Activated naive CD8-positive, alpha-beta T cell treated with anti-CD3 and anti-CD28 coated beads, Interleukin-2, amount 50 U/mL, for 24 hours (primary cell): ENCODE data around the gene ACOT7.
"Not testable (repeated sequence)": the region's sequence is repeated elsewhere in the genome, so short reads cannot be mapped to it uniquely, and the experiment has no call there.

Experiments
- ATAC-seq: fragments of 150-1000 bp; cut with Tn5 transposase; one replicate; pipeline ENCODE4 v1.10.0; 2021
- DNase-seq: peaks from one replicate; pipeline ENCODE4 v3.0.0; 2021
- H3K27ac Mint-ChIP-seq: one replicate; pipeline ENCODE4 v1.8.0; 2021; ENCODE audit warnings: mild to moderate bottlenecking, mixed read lengths
- H3K27me3 Mint-ChIP-seq: one replicate; pipeline ENCODE4 v1.8.0; 2021; ENCODE audit warnings: mixed read lengths
- H3K36me3 Mint-ChIP-seq: one replicate; pipeline ENCODE4 v1.8.0; 2021; ENCODE audit warnings: low read depth, mixed read lengths
- H3K4me1 Mint-ChIP-seq: one replicate; pipeline ENCODE4 v1.8.0; 2021; ENCODE audit warnings: mixed read lengths
- H3K4me3 Mint-ChIP-seq: one replicate; pipeline ENCODE4 v1.8.0; 2021; ENCODE audit warnings: mild to moderate bottlenecking, moderate library complexity, mixed read lengths
- H3K9me3 Mint-ChIP-seq: one replicate; pipeline ENCODE4 v1.8.0; 2021; ENCODE audit warnings: mixed read lengths

ACOT7 gene

GRCh38 chr1:6367381-6368012, 26.1 kb downstream of the ACOT7 start:
- Mint-ChIP-seq H3K36me3 (peaks cover 7% of the 10 kb centered on the region), H3K27ac (no peak overlapping the region), H3K9me3 (no peaks in the 10 kb centered on the region), H3K4me1 (peaks cover 22% of the 10 kb centered on the region), H3K27me3 (no peaks in the 10 kb centered on the region), H3K4me3 (no peak overlapping the region)
- DNase-seq (no peak), ATAC-seq (no peak)

- peak; percentile 88 for ATAC-seq
- Mint-ChIP-seq H3K4me3 (no peak overlapping the region), H3K36me3 (peaks cover 4% of the 10 kb centered on the region), H3K4me1 (peaks cover 34% of the 10 kb centered on the region), H3K9me3 (no peaks in the 10 kb centered on the region), H3K27me3 (no peaks in the 10 kb centered on the region), H3K27ac (peak overlapping the region; percentile 58)
- no peak for DNase-seq
These were observed 28.5 kb downstream of the ACOT7 start for GRCh38 chr1:6365047-6365446.

- peak; percentile 38 for DNase-seq
- not testable (repeated sequence) for H3K27me3 Mint-ChIP-seq, H3K4me3 Mint-ChIP-seq, H3K9me3 Mint-ChIP-seq, H3K27ac Mint-ChIP-seq, H3K36me3 Mint-ChIP-seq, ATAC-seq
- H3K4me1 Mint-ChIP-seq: peaks cover 51% of the 10 kb centered on the region
These were observed 30.3 kb downstream of the ACOT7 start for GRCh38 chr1:6363085-6363884.

- no peak overlapping the region for H3K4me3 Mint-ChIP-seq
- peaks cover 57% of the 10 kb centered on the region for H3K4me1 Mint-ChIP-seq
- H3K9me3 Mint-ChIP-seq: no peaks in the 10 kb centered on the region
- H3K27ac Mint-ChIP-seq: no peak overlapping the region
- no peaks in the 10 kb centered on the region for H3K27me3 Mint-ChIP-seq
- ATAC-seq: no peak
- H3K36me3 Mint-ChIP-seq: peaks cover 4% of the 10 kb centered on the region
- no peak for DNase-seq
These were observed 32.3 kb downstream of the ACOT7 start for GRCh38 chr1:6361124-6361775.

GRCh38 chr1:6360517-6361070, 33.0 kb downstream of the ACOT7 start:
- H3K4me1 Mint-ChIP-seq: peaks cover 54% of the 10 kb centered on the region

GRCh38 chr1:6360117-6360496, 33.5 kb downstream of the ACOT7 start:
- H3K4me1 Mint-ChIP-seq: peaks cover 50% of the 10 kb centered on the region
- H3K9me3 Mint-ChIP-seq: no peaks in the 10 kb centered on the region
- peak overlapping the region; percentile 66 for H3K27ac Mint-ChIP-seq
- DNase-seq (no peak), ATAC-seq (no peak)
- H3K36me3 Mint-ChIP-seq: peaks cover 4% of the 10 kb centered on the region
- H3K4me3 Mint-ChIP-seq: no peak overlapping the region
- H3K27me3 Mint-ChIP-seq: no peaks in the 10 kb centered on the region

More at GRCh38 chr1:6360517-6361070, 33.0 kb downstream of the ACOT7 start:
- H3K27me3 Mint-ChIP-seq: no peaks in the 10 kb centered on the region
- ATAC-seq (no peak), DNase-seq (no peak)
- no peaks in the 10 kb centered on the region for H3K9me3 Mint-ChIP-seq
- peaks cover 4% of the 10 kb centered on the region for H3K36me3 Mint-ChIP-seq
- H3K4me3 Mint-ChIP-seq: no peak overlapping the region
- no peak overlapping the region for H3K27ac Mint-ChIP-seq

- H3K27me3 Mint-ChIP-seq: no peaks in the 10 kb centered on the region
- H3K9me3 Mint-ChIP-seq: no peaks in the 10 kb centered on the region
- peak overlapping the region; percentile 66 for H3K27ac Mint-ChIP-seq
- DNase-seq (peak; percentile 57), ATAC-seq (peak; percentile 73)
- H3K4me1 Mint-ChIP-seq: peaks cover 46% of the 10 kb centered on the region
- H3K36me3 Mint-ChIP-seq: peaks cover 4% of the 10 kb centered on the region
- H3K4me3 Mint-ChIP-seq: peak overlapping the region; percentile 51
These were observed 34.1 kb downstream of the ACOT7 start for GRCh38 chr1:6359216-6360116.

- no peaks in the 10 kb centered on the region for H3K9me3 Mint-ChIP-seq
- H3K27ac Mint-ChIP-seq: peak overlapping the region; percentile 66
- ATAC-seq (peak; percentile 73), DNase-seq (peak; percentile 55)
- H3K36me3 Mint-ChIP-seq: peaks cover 4% of the 10 kb centered on the region
- peak overlapping the region; percentile 51 for H3K4me3 Mint-ChIP-seq
- no peaks in the 10 kb centered on the region for H3K27me3 Mint-ChIP-seq
- peaks cover 43% of the 10 kb centered on the region for H3K4me1 Mint-ChIP-seq
These were observed 34.8 kb downstream of the ACOT7 start for GRCh38 chr1:6358757-6359201.

- H3K4me3 Mint-ChIP-seq: no peak overlapping the region
- no peak for DNase-seq
These were observed 35.4 kb downstream of the ACOT7 start for GRCh38 chr1:6358144-6358624.

GRCh38 chr1:6357243-6357936, 36.2 kb downstream of the ACOT7 start:
- Mint-ChIP-seq H3K9me3 (no peaks in the 10 kb centered on the region), H3K27ac (no peak overlapping the region), H3K4me3 (no peak overlapping the region), H3K36me3 (no peaks in the 10 kb centered on the region), H3K4me1 (peaks cover 36% of the 10 kb centered on the region), H3K27me3 (no peaks in the 10 kb centered on the region)
- ATAC-seq (no peak), DNase-seq (no peak)

More at GRCh38 chr1:6358144-6358624, 35.4 kb downstream of the ACOT7 start:
- Mint-ChIP-seq H3K27me3 (no peaks in the 10 kb centered on the region), H3K9me3 (no peaks in the 10 kb centered on the region), H3K27ac (no peak overlapping the region), H3K36me3 (no peaks in the 10 kb centered on the region), H3K4me1 (peaks cover 37% of the 10 kb centered on the region)
- ATAC-seq: peak; percentile 2

- H3K4me1 Mint-ChIP-seq: peaks cover 29% of the 10 kb centered on the region
- H3K4me3 Mint-ChIP-seq: no peak overlapping the region
- H3K36me3 Mint-ChIP-seq: no peaks in the 10 kb centered on the region
- no peak for ATAC-seq
- no peaks in the 10 kb centered on the region for H3K27me3 Mint-ChIP-seq
- H3K27ac Mint-ChIP-seq: no peak overlapping the region
- no peak for DNase-seq
- H3K9me3 Mint-ChIP-seq: no peaks in the 10 kb centered on the region
These were observed 37.9 kb downstream of the ACOT7 start for GRCh38 chr1:6355621-6356020.

- no peaks in the 10 kb centered on the region for H3K9me3 Mint-ChIP-seq
- H3K4me1 Mint-ChIP-seq: peaks cover 21% of the 10 kb centered on the region
- no peak overlapping the region for H3K4me3 Mint-ChIP-seq
- no peaks in the 10 kb centered on the region for H3K27me3 Mint-ChIP-seq
- no peak for DNase-seq
- H3K36me3 Mint-ChIP-seq: no peaks in the 10 kb centered on the region
- ATAC-seq: no peak
- no peak overlapping the region for H3K27ac Mint-ChIP-seq
These were observed 38.8 kb downstream of the ACOT7 start for GRCh38 chr1:6354659-6355317.
